ENCODE results near the gene PAN2. TPM values are rescaled to one million over a fixed set of nuclear protein-coding genes. Genes with fewer than 3 reads are reported as not detected.
"Not testable (repeated sequence)": the region's sequence is repeated elsewhere in the genome, so short reads cannot be mapped to it uniquely, and the experiment has no call there.

The PAN2 gene
- total and polyA plus RNA-seq, 4 experiments from 2014 or later = 5.6 to 203 (median 102) TPM

GRCh38 chr12:56342290-56342689 is 8.5 kb upstream of the PAN2 start:
- H3K4me3 ChIP-seq (ENCODE audit: low read length in 2 of 2); intact Hi-C loops (cut with micrococcal nuclease); H3K9me3 Mint-ChIP-seq; H3K27me3 Mint-ChIP-seq; H3K27ac ChIP-seq (ENCODE audit: low read depth, low read length); H3K9me3 ChIP-seq (ENCODE audit: control insufficient read depth in 1 of 2, low read length in 2 of 2); DNase-seq; H3K4me3 Mint-ChIP-seq; H3K27me3 ChIP-seq (ENCODE audit: insufficient read depth, low read length): not testable (repeated sequence)
- H3K27ac Mint-ChIP-seq = peak overlapping the region in 6 of 7 donors; percentile 13 to 89 (median 74)
- peaks cover 30 to 54% of the 10 kb centered on the region in 2 donors for H3K36me3 Mint-ChIP-seq
- peaks cover 21 to 46% (median 33%) of the 10 kb centered on the region in 4 donors for H3K4me1 Mint-ChIP-seq
- Histone ChIP-seq H3K4me1 (ENCODE audit: insufficient read depth, low read length) (peaks cover 41% of the 10 kb centered on the region), H3K36me3 (ENCODE audit: insufficient read depth, low read length) (peaks cover 29% of the 10 kb centered on the region)
- CTCF ChIA-PET (ENCODE audit: partially characterized antibody) = interaction anchor here (0.8 to 2.0 kb wide), 2 partner anchors 9 to 17 kb away, joined by 4 to 6 read pairs; partner anchors contain the start of gene STAT2
- POLR2A ChIA-PET (ENCODE audit: partially characterized antibody) = interaction anchor here (0.5 to 14.4 kb wide), 6 partner anchors 9 to 571 kb away, joined by 3 to 264 read pairs (median 6); partner anchors contain the start of genes APOF, PAN2, STAT2 and TIMELESS

GRCh38 chr12:56341616-56342015 is 7.8 kb upstream of the PAN2 start:
- peaks cover 30 to 49% of the 10 kb centered on the region in 2 donors for H3K36me3 Mint-ChIP-seq
- no peak overlapping the region for H3K4me3 ChIP-seq (ENCODE audit: low read length in 2 of 2)
- POLR2A ChIA-PET (ENCODE audit: partially characterized antibody) = interaction anchor here (0.5 to 14.4 kb wide), 9 partner anchors 8 to 571 kb away, joined by 3 to 264 read pairs (median 3); partner anchors contain the start of genes APOF, CNPY2, PAN2 and STAT2
- no peak for DNase-seq
- peaks cover 21 to 51% (median 33%) of the 10 kb centered on the region in 4 donors for H3K4me1 Mint-ChIP-seq
- intact Hi-C loops (cut with micrococcal nuclease) = no loop called here
- H3K27me3 ChIP-seq (ENCODE audit: insufficient read depth, low read length) = no peaks in the 10 kb centered on the region
- H3K36me3 ChIP-seq (ENCODE audit: insufficient read depth, low read length) = peaks cover 26% of the 10 kb centered on the region
- H3K4me1 ChIP-seq (ENCODE audit: insufficient read depth, low read length) = peaks cover 42% of the 10 kb centered on the region
- peaks cover 0 to 1% (median 0%) of the 10 kb centered on the region in 8 donors for H3K9me3 Mint-ChIP-seq
- CTCF ChIA-PET (ENCODE audit: partially characterized antibody) = interaction anchor here (0.8 to 2.0 kb wide), 4 partner anchors 10 to 26 kb away, joined by 3 to 6 read pairs (median 4); partner anchors contain the start of genes CNPY2 and STAT2
- H3K27ac Mint-ChIP-seq = peak overlapping the region; percentile 39 to 96 (median 79)
- H3K9me3 ChIP-seq (ENCODE audit: control insufficient read depth in 1 of 2, low read length in 2 of 2) = no peaks in the 10 kb centered on the region
- H3K4me3 Mint-ChIP-seq = peak overlapping the region in 1 of 8 donors; percentile 35
- H3K27ac ChIP-seq (ENCODE audit: low read depth, low read length) = peak overlapping the region; percentile 29
- no peaks in the 10 kb centered on the region for H3K27me3 Mint-ChIP-seq

DNA sequence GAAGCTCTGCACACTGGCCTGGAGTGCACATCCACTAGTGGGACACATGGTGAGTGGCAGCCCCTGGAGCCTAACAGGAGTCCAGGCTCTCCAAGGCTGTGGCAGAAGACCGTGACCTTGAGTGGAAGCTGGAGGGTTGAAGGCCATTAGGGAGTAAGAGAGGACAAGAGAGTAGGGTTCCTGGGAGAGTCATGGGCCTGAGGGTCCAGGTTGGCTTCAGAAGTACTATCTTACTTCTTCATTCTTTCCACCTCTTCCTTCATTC is 5.3 kb upstream of the PAN2 start:
- POLR2A ChIA-PET (ENCODE audit: partially characterized antibody) = interaction anchor here (0.5 to 14.4 kb wide), 23 partner anchors 10 to 773 kb away, joined by 3 to 264 read pairs (median 7); partner anchors contain the start of genes ANKRD52, APOF, CNPY2 and COQ10A

GRCh38 chr12:56338308-56339157 is 4.7 kb upstream of the PAN2 start, which contains the start of gene IL23A:
Gene IL23A, plus strand, starts transcription at chr12:56338884. Its CDS starts 161 bp downstream, at chr12:56339045.
- Mint-ChIP-seq H3K27me3 (peaks cover 0 to 2% of the 10 kb centered on the region in 2 donors), H3K9me3 (peaks cover 0 to 5% (median 0%) of the 10 kb centered on the region in 8 donors), H3K4me1 (peaks cover 24 to 69% (median 38%) of the 10 kb centered on the region in 4 donors), H3K36me3 (peaks cover 13 to 38% of the 10 kb centered on the region in 2 donors), H3K4me3 (peak within 1 kb of the TSS; percentile 88 to 100 (median 96)), H3K27ac (peak within 1 kb of the TSS; percentile 87 to 100 (median 99))
- Histone ChIP-seq H3K36me3 (ENCODE audit: insufficient read depth, low read length) (peaks cover 10% of the 10 kb centered on the region), H3K9me3 (ENCODE audit: control insufficient read depth in 1 of 2, low read length in 2 of 2) (no peaks in the 10 kb centered on the region), H3K27me3 (ENCODE audit: insufficient read depth, low read length) (no peaks in the 10 kb centered on the region), H3K4me1 (ENCODE audit: insufficient read depth, low read length) (peaks cover 50% of the 10 kb centered on the region), H3K27ac (ENCODE audit: low read depth, low read length) (peak within 1 kb of the TSS; percentile 89), H3K4me3 (ENCODE audit: low read length in 2 of 2) (peak within 1 kb of the TSS; percentile 65 to 90)
- CTCF ChIA-PET (ENCODE audit: partially characterized antibody) = interaction anchor here (1.3 to 3.4 kb wide), 8 partner anchors 10 to 298 kb away, joined by 3 to 35 read pairs (median 10); partner anchors contain the start of genes CNPY2, STAT2 and ZC3H10
- intact Hi-C loops (cut with micrococcal nuclease) = loop anchor here (1.0 kb wide), 4 partner anchors 22 to 111 kb away; partner anchors contain the start of genes CS, STAT2 and TIMELESS
- POLR2A ChIA-PET (ENCODE audit: partially characterized antibody) = interaction anchor here (0.8 to 14.4 kb wide), 25 partner anchors 10 to 774 kb away, joined by 3 to 264 read pairs (median 7); partner anchors contain the start of genes ANKRD52, APOF, CNPY2 and COQ10A
- DNase-seq = peak; percentile 80 to 98 (median 84)

More for the DNA sequence above, 5.3 kb upstream of the PAN2 start:
- H3K9me3 ChIP-seq (ENCODE audit: control insufficient read depth in 1 of 2, low read length in 2 of 2) = no peaks in the 10 kb centered on the region
- H3K27ac ChIP-seq (ENCODE audit: low read depth, low read length) = peak overlapping the region; percentile 89
- intact Hi-C loops (cut with micrococcal nuclease) = no loop called here
- Mint-ChIP-seq H3K4me3 (peak overlapping the region; percentile 88 to 100 (median 96)), H3K36me3 (peaks cover 19 to 38% of the 10 kb centered on the region in 2 donors), H3K4me1 (peaks cover 23 to 64% (median 35%) of the 10 kb centered on the region in 4 donors), H3K9me3 (peaks cover 0 to 2% (median 0%) of the 10 kb centered on the region in 8 donors), H3K27me3 (no peaks in the 10 kb centered on the region), H3K27ac (peak overlapping the region; percentile 87 to 100 (median 99))
- no peaks in the 10 kb centered on the region for H3K27me3 ChIP-seq (ENCODE audit: insufficient read depth, low read length)
- peaks cover 50% of the 10 kb centered on the region for H3K4me1 ChIP-seq (ENCODE audit: insufficient read depth, low read length)
- peak overlapping the region; percentile 65 to 90 for H3K4me3 ChIP-seq (ENCODE audit: low read length in 2 of 2)
- DNase-seq = no peak
- H3K36me3 ChIP-seq (ENCODE audit: insufficient read depth, low read length) = peaks cover 15% of the 10 kb centered on the region
- CTCF ChIA-PET (ENCODE audit: partially characterized antibody) = interaction anchor here (1.3 to 3.4 kb wide), 7 partner anchors 9 to 297 kb away, joined by 3 to 35 read pairs (median 10); partner anchors contain the start of genes CNPY2 and STAT2

DNA sequence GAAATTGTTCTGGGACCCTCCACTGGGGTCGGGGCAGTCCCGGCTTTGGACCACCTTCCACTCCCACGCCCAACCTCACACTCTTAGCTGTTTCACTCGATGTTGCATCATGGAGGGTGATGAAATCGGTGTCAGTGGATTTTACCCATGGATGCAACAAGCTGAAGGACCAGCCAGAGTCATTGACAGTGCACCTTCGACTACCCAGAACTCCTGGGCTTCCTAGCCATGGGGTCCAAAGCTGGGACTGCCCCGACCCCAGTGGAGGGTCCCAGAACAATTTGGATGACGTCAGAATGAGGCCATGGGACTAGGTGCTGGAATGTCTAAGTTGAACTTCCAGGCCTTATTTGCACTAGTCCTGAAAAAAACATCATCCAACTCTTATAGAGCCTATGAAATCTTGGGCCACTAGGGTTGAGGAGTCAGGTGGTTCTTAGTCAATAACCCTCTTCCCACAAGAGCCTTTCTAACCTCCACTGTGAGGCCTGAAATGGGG is 4.0 kb upstream of the PAN2 start:
- peaks cover 0 to 2% of the 10 kb centered on the region in 2 donors for H3K27me3 Mint-ChIP-seq
- H3K4me3 Mint-ChIP-seq = peak overlapping the region in 6 of 8 donors; percentile 39 to 100 (median 97)
- peaks cover 28 to 72% (median 44%) of the 10 kb centered on the region in 4 donors for H3K4me1 Mint-ChIP-seq
- DNase-seq = no peak
- Histone ChIP-seq H3K36me3 (ENCODE audit: insufficient read depth, low read length) (peaks cover 2% of the 10 kb centered on the region), H3K27ac (ENCODE audit: low read depth, low read length) (peak overlapping the region; percentile 89), H3K4me3 (ENCODE audit: low read length in 2 of 2) (no peak overlapping the region), H3K4me1 (ENCODE audit: insufficient read depth, low read length) (peaks cover 57% of the 10 kb centered on the region), H3K27me3 (ENCODE audit: insufficient read depth, low read length) (no peaks in the 10 kb centered on the region), H3K9me3 (ENCODE audit: control insufficient read depth in 1 of 2, low read length in 2 of 2) (no peaks in the 10 kb centered on the region)
- intact Hi-C loops (cut with micrococcal nuclease) = loop anchor here (1.0 kb wide), 4 partner anchors 22 to 111 kb away; partner anchors contain the start of genes CS, STAT2 and TIMELESS
- peak overlapping the region; percentile 87 to 100 (median 99) for H3K27ac Mint-ChIP-seq
- H3K36me3 Mint-ChIP-seq = peaks cover 7 to 32% of the 10 kb centered on the region in 2 donors
- ChIA-PET POLR2A (ENCODE audit: partially characterized antibody) (interaction anchor here (0.8 to 14.4 kb wide), 23 partner anchors 9 to 774 kb away, joined by 3 to 264 read pairs (median 7); partner anchors contain the start of genes ANKRD52, APOF, CNPY2 and COQ10A), CTCF (ENCODE audit: partially characterized antibody) (interaction anchor here (1.5 to 3.4 kb wide), 7 partner anchors 10 to 219 kb away, joined by 4 to 35 read pairs (median 10); partner anchors contain the start of genes CNPY2, STAT2 and ZC3H10)
- peaks cover 0 to 3% (median 0%) of the 10 kb centered on the region in 8 donors for H3K9me3 Mint-ChIP-seq

GRCh38 chr12:56336361-56337167 is 2.8 kb upstream of the PAN2 start:
- H3K27ac Mint-ChIP-seq = peak overlapping the region; percentile 47 to 94 (median 87)
- POLR2A ChIA-PET (ENCODE audit: partially characterized antibody) = interaction anchor here (0.9 to 14.4 kb wide), 4 partner anchors 21 to 233 kb away, joined by 3 to 264 read pairs (median 59); partner anchors contain the start of genes APOF, CNPY2, PA2G4 and STAT2
- no peak overlapping the region for H3K4me3 ChIP-seq (ENCODE audit: low read length in 2 of 2)
- H3K9me3 ChIP-seq (ENCODE audit: control insufficient read depth in 1 of 2, low read length in 2 of 2) = no peaks in the 10 kb centered on the region
- H3K36me3 Mint-ChIP-seq = peaks cover 7 to 28% of the 10 kb centered on the region in 2 donors
- CTCF ChIA-PET (ENCODE audit: partially characterized antibody) = interaction anchor here (2.2 to 4.1 kb wide), 3 partner anchors 20 to 128 kb away, joined by 9 to 23 read pairs (median 15); partner anchors contain the start of genes CNPY2 and STAT2
- H3K27me3 Mint-ChIP-seq = peaks cover 0 to 2% of the 10 kb centered on the region in 2 donors
- H3K9me3 Mint-ChIP-seq = peaks cover 0 to 3% (median 0%) of the 10 kb centered on the region in 8 donors
- peak overlapping the region in 3 of 8 donors; percentile 3 to 41 (median 40) for H3K4me3 Mint-ChIP-seq
- H3K36me3 ChIP-seq (ENCODE audit: insufficient read depth, low read length) = no peaks in the 10 kb centered on the region
- H3K4me1 ChIP-seq (ENCODE audit: insufficient read depth, low read length) = peaks cover 62% of the 10 kb centered on the region
- DNase-seq = no peak
- peaks cover 32 to 74% (median 47%) of the 10 kb centered on the region in 4 donors for H3K4me1 Mint-ChIP-seq
- H3K27me3 ChIP-seq (ENCODE audit: insufficient read depth, low read length) = no peaks in the 10 kb centered on the region
- intact Hi-C loops (cut with micrococcal nuclease) = no loop called here
- H3K27ac ChIP-seq (ENCODE audit: low read depth, low read length) = no peak overlapping the region

Data from CD4-positive, alpha-beta memory T cell (primary cell).